ENCODE results near the gene KDF1. TPM values are rescaled to one million over a fixed set of nuclear protein-coding genes. Genes with fewer than 3 reads are reported as not detected.

KDF1 gene
- total RNA-seq, 1 donor from 2014 or later, result 1.2 TPM

GRCh38 chr1:26998429-26999300, 38.4 kb upstream of the KDF1 start:
- peaks cover 19% of the 10 kb centered on the region for H3K4me1 Mint-ChIP-seq (ENCODE audit: low read depth, unreplicated experiment)
- H3K9me3 Mint-ChIP-seq (ENCODE audit: unreplicated experiment), result peaks cover 7% of the 10 kb centered on the region
- TF ChIP-seq CTCF (IDR thresholded peaks at IDR 0.05; ENCODE audit: partially characterized antibody, unreplicated experiment), result no peak
- no peak overlapping the region for H3K27ac Mint-ChIP-seq (ENCODE audit: unreplicated experiment)
- no peak overlapping the region for H3K4me3 Mint-ChIP-seq (ENCODE audit: unreplicated experiment)
- H3K27me3 Mint-ChIP-seq (ENCODE audit: unreplicated experiment), result peaks cover 10% of the 10 kb centered on the region
- no peaks in the 10 kb centered on the region for H3K36me3 Mint-ChIP-seq (ENCODE audit: unreplicated experiment)
- DNase-seq, result no peak

- peaks cover 11% of the 10 kb centered on the region for H3K27me3 Mint-ChIP-seq (ENCODE audit: unreplicated experiment)
- no peak overlapping the region for H3K27ac Mint-ChIP-seq (ENCODE audit: unreplicated experiment)
- no peak overlapping the region for H3K4me3 Mint-ChIP-seq (ENCODE audit: unreplicated experiment)
- no peaks in the 10 kb centered on the region for H3K36me3 Mint-ChIP-seq (ENCODE audit: unreplicated experiment)
- no peak for TF ChIP-seq CTCF (IDR thresholded peaks at IDR 0.05; ENCODE audit: partially characterized antibody, unreplicated experiment)
- peaks cover 18% of the 10 kb centered on the region for H3K4me1 Mint-ChIP-seq (ENCODE audit: low read depth, unreplicated experiment)
- DNase-seq, result no peak
- H3K9me3 Mint-ChIP-seq (ENCODE audit: unreplicated experiment), result peaks cover 7% of the 10 kb centered on the region
Measured at GRCh38 chr1:26996665-26997064, 36.4 kb upstream of the KDF1 start.

GRCh38 chr1:26996024-26996423, 35.8 kb upstream of the KDF1 start:
- H3K27ac Mint-ChIP-seq (ENCODE audit: unreplicated experiment), result no peak overlapping the region
- no peak overlapping the region for H3K4me3 Mint-ChIP-seq (ENCODE audit: unreplicated experiment)
- H3K4me1 Mint-ChIP-seq (ENCODE audit: low read depth, unreplicated experiment), result peaks cover 16% of the 10 kb centered on the region
- TF ChIP-seq CTCF (IDR thresholded peaks at IDR 0.05; ENCODE audit: partially characterized antibody, unreplicated experiment), result no peak
- DNase-seq, result no peak
- H3K27me3 Mint-ChIP-seq (ENCODE audit: unreplicated experiment), result peaks cover 11% of the 10 kb centered on the region
- no peaks in the 10 kb centered on the region for H3K36me3 Mint-ChIP-seq (ENCODE audit: unreplicated experiment)
- peaks cover 7% of the 10 kb centered on the region for H3K9me3 Mint-ChIP-seq (ENCODE audit: unreplicated experiment)

GRCh38 chr1:26994787-26995517, 34.7 kb upstream of the KDF1 start:
- Mint-ChIP-seq H3K27ac (ENCODE audit: unreplicated experiment) (no peak overlapping the region), H3K4me1 (ENCODE audit: low read depth, unreplicated experiment) (peaks cover 12% of the 10 kb centered on the region)
- no peak for DNase-seq

More at GRCh38 chr1:26994787-26995517, 34.7 kb upstream of the KDF1 start:
- peak overlapping the region; percentile 85 for H3K4me3 Mint-ChIP-seq (ENCODE audit: unreplicated experiment)
- peaks cover 7% of the 10 kb centered on the region for H3K9me3 Mint-ChIP-seq (ENCODE audit: unreplicated experiment)
- H3K27me3 Mint-ChIP-seq (ENCODE audit: unreplicated experiment), result peaks cover 9% of the 10 kb centered on the region
- no peaks in the 10 kb centered on the region for H3K36me3 Mint-ChIP-seq (ENCODE audit: unreplicated experiment)
- TF ChIP-seq CTCF (IDR thresholded peaks at IDR 0.05; ENCODE audit: partially characterized antibody, unreplicated experiment), result no peak
